HepG2 (cell line): ENCODE results near the gene TSEN54. TPM values are rescaled to one million over a fixed set of nuclear protein-coding genes. Genes with fewer than 3 reads are reported as not detected.
A peak's percentile ranks its signal among the peaks of the same experiment; 100 is the strongest.

Experiments
- CENPBD1 ChIP-seq: sonication (generic); formaldehyde crosslinking; IDR thresholded peaks from 2 replicates; pipeline ENCODE4 v1.8.0; 2022; ENCODE audit warnings: missing genetic modification reagents, low read depth, mild to moderate bottlenecking, borderline replicate concordance
- DMAP1 ChIP-seq: IDR thresholded peaks from 2 replicates; pipeline ENCODE4 v1.6.1; 2016
- ELF3 ChIP-seq: IDR thresholded peaks from 2 replicates; pipeline ENCODE4 v1.6.1; 2016; ENCODE audit warnings: missing genetic modification reagents, missing compliant biosample characterization
- FIP1L1 ChIP-seq: fragments of 200-400 bp; formaldehyde crosslinking; IDR thresholded peaks from 2 replicates; pipeline ENCODE4 v1.6.1; 2018; ENCODE audit warnings: low read depth, mild to moderate bottlenecking, low read length, moderate library complexity, borderline replicate concordance; ENCODE audit not compliant: insufficient read depth
- GATAD2A ChIP-seq: IDR thresholded peaks from 2 replicates; pipeline ENCODE4 v1.6.1; 2016
- GFI1 ChIP-seq: sonication (generic); formaldehyde crosslinking; IDR thresholded peaks from 2 replicates; pipeline ENCODE4 v1.5.0; 2020; ENCODE audit warnings: missing genetic modification reagents, mild to moderate bottlenecking, borderline replicate concordance
- HIVEP1 ChIP-seq: sonication (generic); formaldehyde crosslinking; IDR thresholded peaks from 2 replicates; pipeline ENCODE4 v1.4.0; 2020; ENCODE audit warnings: mild to moderate bottlenecking, missing genetic modification reagents
- MIXL1 ChIP-seq: IDR thresholded peaks from 2 replicates; pipeline ENCODE4 v1.6.1; 2016
- MTA1 ChIP-seq: sonication (generic); formaldehyde crosslinking; IDR thresholded peaks from 2 replicates; pipeline ENCODE4 v1.4.0; 2020; ENCODE audit warnings: missing genetic modification reagents, mild to moderate bottlenecking, borderline replicate concordance
- NFE2L2 ChIP-seq: fragments of 150-350 bp; IDR thresholded peaks from 2 replicates; pipeline ENCODE4 v1.6.1; 2014; ENCODE audit warnings: low read length
- RXRA ChIP-seq: sonication (generic); formaldehyde crosslinking; IDR thresholded peaks from 2 replicates; pipeline ENCODE4 v1.5.1; 2020; ENCODE audit warnings: missing genetic modification reagents
- SAP130 ChIP-seq: IDR thresholded peaks from 2 replicates; pipeline ENCODE4 v1.6.1; 2016; ENCODE audit warnings: low read depth
- SETDB1 ChIP-seq: sonication (generic); formaldehyde crosslinking; IDR thresholded peaks from 2 replicates; pipeline ENCODE4 v1.5.1; 2020; ENCODE audit warnings: missing genetic modification reagents, mild to moderate bottlenecking, borderline replicate concordance
- SMAD3 ChIP-seq: sonication (generic); formaldehyde crosslinking; IDR thresholded peaks from 2 replicates; pipeline ENCODE4 v1.4.0; 2020; ENCODE audit warnings: missing genetic modification reagents
- THAP8 ChIP-seq: sonication (generic); formaldehyde crosslinking; IDR thresholded peaks from 2 replicates; pipeline ENCODE4 v1.5.1; 2020; ENCODE audit warnings: missing genetic modification reagents, mild to moderate bottlenecking, borderline replicate concordance
- TOPORS ChIP-seq: sonication (generic); formaldehyde crosslinking; IDR thresholded peaks from 2 replicates; pipeline ENCODE4 v1.8.0; 2023; ENCODE audit warnings: mild to moderate bottlenecking, missing genetic modification reagents
- ZBTB25 ChIP-seq: IDR thresholded peaks from 2 replicates; pipeline ENCODE4 v1.6.1; 2018; ENCODE audit warnings: missing genetic modification reagents
- ZBTB7B ChIP-seq: sonication (generic); formaldehyde crosslinking; IDR thresholded peaks from 2 replicates; pipeline ENCODE4 v1.4.0; 2020; ENCODE audit warnings: missing genetic modification reagents
- ZFP37 ChIP-seq: sonication (generic); formaldehyde crosslinking; IDR thresholded peaks from 2 replicates; pipeline ENCODE4 v1.4.0; 2020; ENCODE audit warnings: missing genetic modification reagents, borderline replicate concordance
- ZFY ChIP-seq: sonication (generic); formaldehyde crosslinking; IDR thresholded peaks from 2 replicates; pipeline ENCODE4 v1.4.0; 2020; ENCODE audit warnings: missing genetic modification reagents
- ZNF230 ChIP-seq: sonication (generic); formaldehyde crosslinking; IDR thresholded peaks from 2 replicates; pipeline ENCODE4 v1.4.0; 2020; ENCODE audit warnings: mild to moderate bottlenecking, missing genetic modification reagents
- ZNF30 ChIP-seq: sonication (generic); formaldehyde crosslinking; IDR thresholded peaks from 2 replicates; pipeline ENCODE4 v1.5.0; 2020; ENCODE audit warnings: mild to moderate bottlenecking, missing genetic modification reagents
- ZNF331 ChIP-seq: sonication (generic); formaldehyde crosslinking; IDR thresholded peaks from 2 replicates; pipeline ENCODE4 v1.4.0; 2020; ENCODE audit warnings: missing genetic modification reagents
- ZNF512 ChIP-seq: sonication (generic); formaldehyde crosslinking; IDR thresholded peaks from 2 replicates; pipeline ENCODE4 v1.4.0; 2020; ENCODE audit warnings: mild to moderate bottlenecking, missing genetic modification reagents
- ZNF577 ChIP-seq: sonication (generic); formaldehyde crosslinking; IDR thresholded peaks from 2 replicates; pipeline ENCODE4 v1.4.0; 2020; ENCODE audit warnings: mild to moderate bottlenecking, low read depth, missing genetic modification reagents, borderline replicate concordance
- ZNF761 ChIP-seq: sonication (generic); formaldehyde crosslinking; conservative IDR thresholded peaks from 2 replicates; pipeline ENCODE4 v1.4.0; 2020; ENCODE audit warnings: mild to moderate bottlenecking, missing genetic modification reagents
- ZNF792 ChIP-seq: IDR thresholded peaks from 2 replicates; pipeline ENCODE4 v1.6.1; 2016
- ZNF816 ChIP-seq: sonication (generic); formaldehyde crosslinking; IDR thresholded peaks from 2 replicates; pipeline ENCODE4 v1.8.0; 2022; ENCODE audit warnings: missing genetic modification reagents, mild to moderate bottlenecking, borderline replicate concordance
- polyA plus RNA-seq, 8 experiments: library from polyadenylated mRNA; depleted of rRNA in 3 of 8; stranded (reverse) in 7 of 8; unstranded in 1 of 8; fragments of >200 nt; fragmentation: Illumina TruSeq in 4 of 8; extraction: Trizol in 4 of 8; gene quantifications; 2 replicates each; pipeline versions ENCODE4 v1.2.1 to v1.2.3, GENCODE V29; 2011 to 2016; ENCODE audit warnings: low read depth in 4 of 8, missing spikeins in 1 of 8, mixed read lengths in 1 of 8; ENCODE audit not compliant: insufficient read depth in 1 of 8
- total RNA-seq, 5 experiments: library from RNA; depleted of rRNA; stranded (reverse); fragments of >200 nt; fragmentation: Illumina TruSeq; extraction: Trizol; gene quantifications; 2 replicates each; pipeline ENCODE4 v1.2.3, GENCODE V29; 2016; ENCODE audit warnings: low read depth in 1 of 5
- TF ChIP-seq, protein P1 (sequence below): IDR thresholded peaks from 2 replicates; pipeline ENCODE4 v1.6.1; 2016; ENCODE audit warnings: low read depth

Gene TSEN54
- total and polyA plus RNA-seq, 2 of the 13 experiments (the other 11 are each of a cell fraction or from before 2014, with no cell fraction given) = 62.9 to 63.3 TPM

- TF ChIP-seq THAP8 (CRISPR knock-in tag) (no peak), ZNF792 (no peak), NFE2L2 (no peak), MTA1 (CRISPR knock-in tag) (no peak), ELF3 (0 out of 2 replicates have a peak, but pooled peaks have one; percentile 3), ZNF30 (CRISPR knock-in tag) (no peak), ZFY (CRISPR knock-in tag) (peak; percentile 55), RXRA (CRISPR knock-in tag) (no peak), SMAD3 (CRISPR knock-in tag) (no peak), CENPBD1 (no peak), ZNF230 (CRISPR knock-in tag) (no peak), ZNF761 (CRISPR knock-in tag) (no peak; the same call in 1 of the 2 replicates), DMAP1 (CRISPR knock-in tag) (no peak; the same call in 1 of the 2 replicates), SAP130 (CRISPR knock-in tag) (0 out of 2 replicates have a peak, but pooled peaks have one; percentile 0), ZNF331 (CRISPR knock-in tag) (0 out of 2 replicates have a peak, but pooled peaks have one; percentile 30), ZNF577 (no peak), HIVEP1 (CRISPR knock-in tag) (no peak), ZNF512 (CRISPR knock-in tag) (no peak), ZBTB25 (CRISPR knock-in tag) (no peak), GATAD2A (CRISPR knock-in tag) (no peak), ZFP37 (CRISPR knock-in tag) (no peak), FIP1L1 (no peak), SETDB1 (CRISPR knock-in tag) (no peak), ZNF816 (CRISPR knock-in tag) (0 out of 2 replicates have a peak, but pooled peaks have one; percentile 4), MIXL1 (CRISPR knock-in tag) (no peak), ZBTB7B (peak; percentile 83; the same call in 1 of the 2 replicates), TOPORS (CRISPR knock-in tag) (no peak), GFI1 (CRISPR knock-in tag) (no peak)
- TF ChIP-seq, protein P1, sequence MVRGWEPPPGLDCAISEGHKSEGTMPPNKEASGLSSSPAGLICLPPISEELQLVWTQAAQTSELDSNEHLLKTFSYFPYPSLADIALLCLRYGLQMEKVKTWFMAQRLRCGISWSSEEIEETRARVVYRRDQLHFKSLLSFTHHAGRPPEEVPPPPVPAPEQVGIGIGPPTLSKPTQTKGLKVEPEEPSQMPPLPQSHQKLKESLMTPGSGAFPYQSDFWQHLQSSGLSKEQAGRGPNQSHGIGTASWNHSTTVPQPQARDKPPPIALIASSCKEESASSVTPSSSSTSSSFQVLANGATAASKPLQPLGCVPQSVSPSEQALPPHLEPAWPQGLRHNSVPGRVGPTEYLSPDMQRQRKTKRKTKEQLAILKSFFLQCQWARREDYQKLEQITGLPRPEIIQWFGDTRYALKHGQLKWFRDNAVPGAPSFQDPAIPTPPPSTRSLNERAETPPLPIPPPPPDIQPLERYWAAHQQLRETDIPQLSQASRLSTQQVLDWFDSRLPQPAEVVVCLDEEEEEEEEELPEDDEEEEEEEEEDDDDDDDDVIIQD = no peak
Measured at GRCh38 chr17:75514919-75515495, 1.3 kb upstream of the TSEN54 start (continued).
